H54 (cell line): ENCODE results near the gene ARHGEF10L.
"Not testable (repeated sequence)": the region's sequence is repeated elsewhere in the genome, so short reads cannot be mapped to it uniquely, and the experiment has no call there.

Experiments
- DNase-seq: peaks from one replicate; pipeline ENCODE4 v3.0.0; 2011; ENCODE audit warnings: low spot score, mixed read lengths; ENCODE audit not compliant: insufficient read length
- FAIRE-seq: peaks from 3 replicates; lab custom pipeline; 2011; peaks lifted over from hg19 to GRCh38; lab: Jason Lieb, UNC
- POLR2A ChIP-seq: IDR thresholded peaks from 2 replicates; pipeline ENCODE4 v1.6.1; 2011; ENCODE audit warnings: low read depth, mild to moderate bottlenecking, low read length

The ARHGEF10L gene, protein sequence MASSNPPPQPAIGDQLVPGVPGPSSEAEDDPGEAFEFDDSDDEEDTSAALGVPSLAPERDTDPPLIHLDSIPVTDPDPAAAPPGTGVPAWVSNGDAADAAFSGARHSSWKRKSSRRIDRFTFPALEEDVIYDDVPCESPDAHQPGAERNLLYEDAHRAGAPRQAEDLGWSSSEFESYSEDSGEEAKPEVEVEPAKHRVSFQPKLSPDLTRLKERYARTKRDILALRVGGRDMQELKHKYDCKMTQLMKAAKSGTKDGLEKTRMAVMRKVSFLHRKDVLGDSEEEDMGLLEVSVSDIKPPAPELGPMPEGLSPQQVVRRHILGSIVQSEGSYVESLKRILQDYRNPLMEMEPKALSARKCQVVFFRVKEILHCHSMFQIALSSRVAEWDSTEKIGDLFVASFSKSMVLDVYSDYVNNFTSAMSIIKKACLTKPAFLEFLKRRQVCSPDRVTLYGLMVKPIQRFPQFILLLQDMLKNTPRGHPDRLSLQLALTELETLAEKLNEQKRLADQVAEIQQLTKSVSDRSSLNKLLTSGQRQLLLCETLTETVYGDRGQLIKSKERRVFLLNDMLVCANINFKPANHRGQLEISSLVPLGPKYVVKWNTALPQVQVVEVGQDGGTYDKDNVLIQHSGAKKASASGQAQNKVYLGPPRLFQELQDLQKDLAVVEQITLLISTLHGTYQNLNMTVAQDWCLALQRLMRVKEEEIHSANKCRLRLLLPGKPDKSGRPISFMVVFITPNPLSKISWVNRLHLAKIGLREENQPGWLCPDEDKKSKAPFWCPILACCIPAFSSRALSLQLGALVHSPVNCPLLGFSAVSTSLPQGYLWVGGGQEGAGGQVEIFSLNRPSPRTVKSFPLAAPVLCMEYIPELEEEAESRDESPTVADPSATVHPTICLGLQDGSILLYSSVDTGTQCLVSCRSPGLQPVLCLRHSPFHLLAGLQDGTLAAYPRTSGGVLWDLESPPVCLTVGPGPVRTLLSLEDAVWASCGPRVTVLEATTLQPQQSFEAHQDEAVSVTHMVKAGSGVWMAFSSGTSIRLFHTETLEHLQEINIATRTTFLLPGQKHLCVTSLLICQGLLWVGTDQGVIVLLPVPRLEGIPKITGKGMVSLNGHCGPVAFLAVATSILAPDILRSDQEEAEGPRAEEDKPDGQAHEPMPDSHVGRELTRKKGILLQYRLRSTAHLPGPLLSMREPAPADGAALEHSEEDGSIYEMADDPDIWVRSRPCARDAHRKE (N-terminal part only)

DNA sequence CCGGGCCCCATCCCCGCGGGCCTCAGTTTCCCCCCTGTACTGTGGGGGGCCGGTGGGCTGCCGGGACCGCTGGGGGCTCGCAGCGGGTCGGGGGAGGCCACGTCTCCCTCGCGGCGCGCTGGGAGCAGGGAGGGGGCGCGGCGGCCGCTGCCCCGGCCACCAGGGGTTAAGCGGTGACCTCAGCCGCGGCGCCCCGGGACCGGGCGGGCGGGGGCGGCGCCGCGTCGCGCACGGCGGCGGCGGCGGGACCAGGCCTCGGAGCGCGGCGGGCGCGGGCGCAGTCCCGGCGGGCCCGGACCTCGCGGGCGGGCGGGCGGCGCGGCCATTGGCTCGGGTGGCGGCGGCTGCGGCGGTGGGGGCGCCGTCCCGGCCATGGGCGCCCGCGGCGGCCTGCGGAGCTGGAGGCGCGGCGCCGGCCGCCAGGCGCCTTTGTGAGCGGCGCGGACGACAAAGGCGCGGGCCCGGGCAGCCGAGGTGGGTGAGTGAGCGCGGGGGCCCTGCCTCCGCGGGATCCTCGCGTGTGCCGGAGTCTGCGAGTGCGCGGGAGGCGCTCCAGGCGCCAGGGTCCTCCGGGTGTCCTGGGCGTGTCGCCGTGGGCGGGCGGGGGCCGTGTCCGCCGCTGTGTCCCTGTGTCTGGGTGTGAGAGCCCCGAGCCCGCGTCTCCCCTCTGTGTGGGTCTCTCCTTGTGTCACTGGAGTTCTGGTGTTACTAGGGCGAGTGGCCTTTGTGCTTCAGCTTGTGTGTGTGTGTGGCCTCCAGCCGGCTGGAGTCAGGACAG is at the start of gene ARHGEF10L:
Gene ARHGEF10L, plus strand, starts transcription at position 222 of the 778 bp plus-strand sequence. CDS start 40,898 bp downstream, outside the sequence.
- no peak for DNase-seq
- FAIRE-seq = no peak
- TF ChIP-seq POLR2A = no peak

DNA sequence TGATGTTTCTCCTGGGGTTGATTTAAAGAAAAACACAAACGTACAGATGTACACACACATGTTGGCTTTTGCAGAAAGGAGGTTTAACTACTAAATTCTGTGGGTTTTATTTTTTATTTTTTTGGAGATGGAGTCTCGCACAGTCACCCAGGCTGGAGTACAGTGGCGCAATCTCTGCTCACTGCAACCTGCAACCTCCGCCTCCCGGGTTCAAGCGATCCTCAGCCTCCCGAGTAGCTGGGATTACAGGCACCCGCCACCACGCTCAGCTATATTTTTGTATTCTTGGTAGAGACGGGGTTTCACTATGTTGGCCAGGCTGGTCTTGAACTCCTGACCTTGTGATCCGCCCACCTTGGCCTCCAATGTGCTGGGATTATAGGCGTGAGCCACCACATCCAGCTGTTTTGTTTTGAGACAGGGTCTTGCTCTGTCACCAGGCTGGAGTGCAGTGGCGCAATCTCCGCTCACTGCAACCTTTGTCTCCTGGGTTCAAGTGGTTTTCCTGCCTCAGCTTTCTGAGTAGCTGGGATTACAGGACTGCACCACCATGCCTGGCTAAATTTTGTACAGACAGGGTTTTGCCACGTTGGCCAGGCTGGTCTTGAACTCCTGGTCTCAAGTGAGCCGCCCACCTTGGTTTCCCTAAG is 49.6 kb upstream of the ARHGEF10L start:
- not testable (repeated sequence) for DNase-seq, FAIRE-seq

DNA sequence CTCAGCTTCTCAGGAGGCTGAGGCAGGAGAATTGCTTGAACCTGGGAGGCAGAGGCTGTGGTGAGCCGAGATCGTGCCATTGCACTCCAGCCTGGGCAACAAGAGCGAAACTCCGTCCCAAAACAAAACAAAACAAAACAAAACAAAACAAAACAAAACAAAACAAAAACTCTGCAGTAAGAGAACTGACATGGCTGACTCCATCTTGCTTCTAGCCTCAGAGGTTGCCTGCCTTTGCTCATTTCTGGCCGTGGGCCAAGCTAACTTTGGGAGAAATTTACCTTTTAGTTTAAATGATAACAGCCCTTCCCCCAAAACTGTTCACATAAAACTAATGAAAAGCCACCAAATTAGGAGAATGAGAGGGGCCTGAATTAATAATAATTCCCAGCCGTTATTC is 48.8 kb upstream of the ARHGEF10L start:
- not testable (repeated sequence) for FAIRE-seq, DNase-seq

DNA sequence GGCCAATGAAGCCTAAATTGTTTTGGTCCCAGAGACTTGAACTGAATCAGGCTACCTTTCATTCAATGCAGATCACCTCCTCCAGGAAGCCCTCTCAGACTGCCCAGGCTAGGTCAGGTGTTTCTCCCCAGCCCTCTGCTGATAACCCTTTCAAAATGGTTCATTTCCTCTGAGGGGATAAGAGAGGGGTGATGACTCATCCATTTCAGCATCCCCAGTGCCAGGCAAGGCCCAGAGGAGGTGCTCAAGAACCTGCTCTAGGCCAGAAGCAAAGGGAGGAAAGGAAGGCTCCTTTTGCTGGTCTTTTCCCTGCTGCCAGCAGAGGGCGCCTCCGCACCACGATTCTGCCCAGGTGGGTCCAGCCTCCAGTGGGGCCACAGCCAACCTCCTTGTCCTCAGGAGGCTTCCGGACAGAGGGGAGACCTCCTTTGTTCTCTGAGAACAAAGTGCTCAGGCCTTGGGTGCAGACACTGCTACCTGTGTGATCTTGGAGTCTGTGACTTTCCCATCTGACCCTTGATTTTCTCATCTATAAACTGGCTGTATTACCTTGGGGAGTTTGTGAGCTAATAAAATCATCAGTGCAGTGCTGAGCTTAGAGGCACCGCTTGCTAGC is 45.3 kb upstream of the ARHGEF10L start:
- TF ChIP-seq POLR2A = no peak
- DNase-seq = peak; percentile 70
- FAIRE-seq = peak; percentile 76

DNA sequence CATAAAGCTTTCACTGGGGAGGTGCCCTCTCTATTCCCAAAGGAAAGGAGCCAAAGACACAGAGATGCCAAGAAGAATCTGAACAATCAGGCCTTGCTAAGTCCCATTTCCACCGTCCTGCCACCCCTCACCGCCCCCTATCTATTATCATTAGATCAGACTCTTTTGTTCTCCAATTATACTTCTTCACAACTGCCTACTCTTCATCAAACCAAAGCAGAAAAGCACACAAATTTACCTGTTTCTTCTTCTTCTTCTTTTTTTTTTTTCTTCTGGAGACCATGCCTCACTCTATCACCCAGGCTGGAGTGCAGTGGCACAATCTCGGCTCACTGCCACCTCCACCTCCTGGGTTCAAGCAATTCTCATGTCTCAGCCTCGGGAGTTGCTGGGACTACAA is 43.1 kb upstream of the ARHGEF10L start:
- DNase-seq = no peak
- FAIRE-seq = no peak
- TF ChIP-seq POLR2A = no peak

DNA sequence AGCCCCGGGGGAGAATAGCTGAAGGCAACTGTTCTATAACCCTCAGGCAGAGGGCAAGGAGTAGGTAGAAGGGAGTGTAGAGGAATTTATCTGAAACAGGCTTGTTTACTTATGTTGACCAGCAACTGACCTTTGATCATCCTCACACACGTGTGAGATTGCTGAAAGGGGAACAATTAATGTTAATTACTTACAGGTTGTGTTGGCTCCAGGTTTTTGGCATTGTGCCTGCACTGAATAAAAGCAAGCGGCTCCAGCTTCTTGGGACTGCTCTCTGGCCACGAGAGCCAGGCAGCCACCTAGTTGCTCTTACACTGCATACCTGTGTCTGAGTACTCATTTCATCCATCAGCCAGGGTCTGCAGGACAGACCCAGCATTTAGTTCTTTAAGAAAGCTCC is 41.3 kb upstream of the ARHGEF10L start:
- no peak for TF ChIP-seq POLR2A
- DNase-seq = no peak
- FAIRE-seq = no peak

DNA sequence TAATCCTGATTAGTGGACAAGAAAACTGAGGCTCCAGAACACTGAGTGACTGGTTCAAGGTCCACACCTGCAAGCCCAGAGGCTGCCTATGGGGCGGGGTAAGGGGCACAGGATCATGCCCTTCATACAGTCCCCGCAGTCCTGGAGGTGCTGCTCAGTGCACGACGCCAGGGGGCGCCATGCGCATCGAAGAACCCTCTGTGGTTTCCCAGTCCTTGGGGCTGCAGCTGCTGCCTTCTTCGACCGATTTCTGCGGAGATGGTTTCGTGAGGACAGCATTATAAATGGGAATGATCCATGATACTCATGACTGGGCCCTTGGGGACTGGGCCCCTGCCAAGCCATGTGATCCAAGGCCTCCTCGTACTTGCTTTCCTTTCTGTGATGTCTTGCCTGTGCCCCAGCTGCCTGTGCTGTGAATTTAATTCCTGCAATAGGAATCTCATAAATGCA is 37.1 kb upstream of the ARHGEF10L start:
- DNase-seq = peak; percentile 61
- TF ChIP-seq POLR2A = no peak
- FAIRE-seq = peak; percentile 70

DNA sequence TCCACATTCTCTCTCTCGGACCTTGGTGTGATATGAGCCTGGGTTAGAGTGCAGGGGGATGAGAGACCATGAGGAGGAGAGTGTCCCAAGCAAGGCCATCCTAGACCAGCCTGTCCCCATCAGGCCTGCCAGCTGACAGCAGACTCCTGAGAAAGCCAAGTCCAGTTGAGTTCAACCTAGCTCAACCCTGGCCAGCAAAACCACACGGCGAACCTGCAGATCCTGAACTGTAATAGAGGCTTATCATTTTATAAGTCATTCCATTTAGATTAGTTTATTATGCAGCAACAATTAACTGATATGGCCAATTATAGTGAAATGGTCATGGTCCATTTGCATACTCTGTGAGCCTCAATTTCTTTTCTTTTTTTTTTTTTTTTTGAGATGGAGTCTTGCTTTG is 36.4 kb upstream of the ARHGEF10L start:
- FAIRE-seq (no peak), DNase-seq (no peak)
- no peak for TF ChIP-seq POLR2A

DNA sequence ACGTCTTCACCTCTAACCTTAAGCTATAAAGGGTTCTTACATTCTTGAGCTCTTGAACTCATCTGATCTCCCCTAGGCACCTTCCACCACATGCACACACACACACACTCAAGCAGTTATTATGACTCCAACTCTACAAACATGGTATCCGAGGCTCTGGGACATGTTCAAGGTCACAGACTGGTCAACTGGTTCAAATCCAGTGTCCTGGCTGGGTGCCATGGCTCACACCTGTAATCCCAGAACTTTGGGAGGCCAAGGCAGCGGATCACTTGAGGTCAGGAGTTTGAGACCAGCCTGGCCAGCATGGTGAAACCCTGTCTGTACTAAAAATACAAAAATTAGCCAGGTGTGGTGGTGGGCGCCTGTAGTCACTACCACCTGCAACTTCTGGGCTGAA is 32.3 kb upstream of the ARHGEF10L start:
- FAIRE-seq, DNase-seq: not testable (repeated sequence)

DNA sequence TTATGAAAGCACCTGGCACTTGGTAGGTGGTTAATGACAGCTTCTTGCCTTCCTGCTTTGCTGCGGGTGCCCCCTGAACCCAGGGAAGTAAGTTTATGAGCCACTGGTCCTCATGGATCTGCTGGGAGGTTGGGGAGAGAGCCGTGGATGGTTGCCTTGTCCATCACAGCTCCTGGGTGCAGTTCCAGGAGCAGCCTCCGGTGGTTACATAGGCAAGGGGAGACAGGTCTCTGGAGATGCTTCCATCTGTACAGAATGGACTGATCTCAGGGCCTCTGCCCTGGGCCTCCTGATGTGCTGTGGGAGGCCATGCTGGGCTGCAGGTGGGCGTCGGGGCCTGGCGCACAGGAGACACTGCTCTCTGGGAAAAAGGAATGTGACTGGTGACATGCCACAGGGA is 31.6 kb upstream of the ARHGEF10L start:
- TF ChIP-seq POLR2A = no peak
- DNase-seq = no peak
- FAIRE-seq = no peak

DNA sequence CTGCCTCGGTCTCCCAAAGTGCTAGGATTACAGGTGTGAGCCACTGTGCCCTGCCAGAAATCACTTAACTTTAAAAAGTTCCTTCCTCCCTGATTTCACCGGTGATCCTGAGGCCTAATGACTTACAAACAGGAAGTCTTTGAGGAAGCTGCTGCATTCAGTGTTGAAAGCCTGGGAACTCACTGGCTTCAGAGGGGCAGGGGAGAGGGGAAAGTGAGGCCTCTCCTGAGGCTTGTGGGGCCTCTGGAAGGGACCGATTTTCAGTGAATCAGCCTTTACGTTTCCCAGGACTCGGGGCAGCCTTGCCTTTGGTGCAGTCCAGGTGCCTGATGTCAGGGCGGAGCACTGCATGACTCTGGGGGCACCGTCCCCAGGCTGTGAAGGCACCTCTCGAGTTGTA is 30.1 kb upstream of the ARHGEF10L start:
- FAIRE-seq (no peak), DNase-seq (no peak)
- no peak for TF ChIP-seq POLR2A

DNA sequence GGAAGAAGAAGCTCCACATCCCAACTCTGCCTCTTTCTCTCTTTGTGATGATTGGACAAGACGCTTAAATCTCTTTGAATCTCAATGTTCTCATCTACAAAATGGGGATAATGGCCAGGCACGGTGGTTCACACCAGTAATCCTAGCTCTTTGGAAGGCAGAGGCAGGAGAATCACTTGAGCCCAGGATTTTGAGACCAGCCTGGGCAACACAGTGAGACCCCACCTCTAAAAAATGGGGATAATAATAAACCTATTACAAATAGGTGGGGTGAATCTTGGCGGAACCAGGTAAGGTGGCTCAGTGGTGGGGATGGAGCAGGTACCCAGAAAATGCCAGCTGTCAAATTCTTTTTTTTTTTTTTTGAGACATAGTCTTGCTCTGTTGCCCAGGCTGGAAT is 29.4 kb upstream of the ARHGEF10L start:
- TF ChIP-seq POLR2A = no peak
- FAIRE-seq (no peak), DNase-seq (no peak)
